Loucy (cell line): ENCODE data around the gene SHROOM4.
A peak's percentile ranks its signal among the peaks of the same experiment; 100 is the strongest.

Source experiments
- H2AFZ ChIP-seq: fragments of 200-600 bp; sonication (generic); 2 replicates; pipeline ENCODE4 v1.6.0; 2016; ENCODE audit warnings: antibody characterized with exemption, mild to moderate bottlenecking, low read length, moderate library complexity
- H3F3A ChIP-seq: fragments of 200-600 bp; 2 replicates; pipeline ENCODE4 v1.6.0; 2016; ENCODE audit warnings: antibody characterized with exemption, low read depth, mild to moderate bottlenecking
- H3K27me3 ChIP-seq: fragments of 200-600 bp; sonication (generic); 2 replicates; pipeline ENCODE4 v1.6.1; 2014; ENCODE audit warnings: low read length, mild to moderate bottlenecking; ENCODE audit not compliant: insufficient read depth, poor library complexity, severe bottlenecking
- H3K36me3 ChIP-seq: fragments of 200-600 bp; sonication (generic); 2 replicates; pipeline ENCODE4 v1.6.1; 2016; ENCODE audit warnings: low read length; ENCODE audit not compliant: insufficient read depth
- H3K4me1 ChIP-seq: fragments of 200-600 bp; sonication (generic); 2 replicates; pipeline ENCODE4 v1.5.1; 2014; ENCODE audit warnings: low read length, mild to moderate bottlenecking; ENCODE audit not compliant: insufficient read depth, poor library complexity, severe bottlenecking
- H3K4me2 ChIP-seq: fragments of 200-600 bp; sonication (generic); 2 replicates; pipeline ENCODE4 v1.6.0; 2014; ENCODE audit warnings: antibody characterized with exemption, low read length, low read depth, mild to moderate bottlenecking; ENCODE audit not compliant: poor library complexity, severe bottlenecking
- H3K4me3 ChIP-seq: fragments of 200-600 bp; sonication (generic); 2 replicates; pipeline ENCODE4 v1.5.1; 2014; ENCODE audit warnings: low read length, mild to moderate bottlenecking, mixed read lengths; ENCODE audit not compliant: poor library complexity, severe bottlenecking
- H3K79me2 ChIP-seq: fragments of 200-600 bp; sonication (generic); 2 replicates; pipeline ENCODE4 v1.6.1; 2014; ENCODE audit warnings: low read length; ENCODE audit not compliant: insufficient read depth
- H3K9ac ChIP-seq: fragments of 200-600 bp; sonication (generic); 2 replicates; pipeline ENCODE4 v1.6.0; 2014; ENCODE audit warnings: mild to moderate bottlenecking, low read depth, low read length, moderate library complexity; ENCODE audit not compliant: poor library complexity, severe bottlenecking
- H3K9me2 ChIP-seq: fragments of 200-600 bp; sonication (generic); replicated peaks from 2 replicates; pipeline ENCODE4 v1.6.1; 2016; ENCODE audit warnings: low read depth, low read length, mixed read lengths
- H3K9me3 ChIP-seq: fragments of 200-600 bp; sonication (generic); 2 replicates; pipeline ENCODE4 v1.6.1; 2014; ENCODE audit warnings: mild to moderate bottlenecking, antibody characterized with exemption, low read length, low read depth; ENCODE audit not compliant: insufficient read depth
- H4K20me1 ChIP-seq: fragments of 200-600 bp; sonication (generic); 2 replicates; pipeline ENCODE4 v1.6.0; 2014; ENCODE audit warnings: antibody characterized with exemption, low read length, mild to moderate bottlenecking; ENCODE audit not compliant: insufficient read depth, poor library complexity, severe bottlenecking
- CTCF ChIP-seq: fragments of 200-600 bp; sonication (generic); conservative IDR thresholded peaks from 2 replicates; pipeline ENCODE4 v1.5.1; 2014; ENCODE audit warnings: mild to moderate bottlenecking, antibody characterized with exemption, low read length
- EZH2phosphoT487 ChIP-seq: fragments of 200-600 bp; IDR thresholded peaks from 2 replicates; pipeline ENCODE4 v1.6.1; 2018; ENCODE audit warnings: antibody characterized with exemption, mild to moderate bottlenecking, moderate library complexity, borderline replicate concordance

SHROOM4 gene

GRCh38 chrX:50586407-50586806 lies 227.6 kb downstream of the SHROOM4 start:
- H3K9me3 ChIP-seq = no peaks in the 10 kb centered on the region
- H3K36me3 ChIP-seq = no peaks in the 10 kb centered on the region
- H4K20me1 ChIP-seq = no peaks in the 10 kb centered on the region
- H3K79me2 ChIP-seq = no peaks in the 10 kb centered on the region
- no peaks in the 10 kb centered on the region for H3K27me3 ChIP-seq
- H3K4me2 ChIP-seq = no peak overlapping the region
- H3K9ac ChIP-seq = no peak overlapping the region
- H3K9me2 ChIP-seq = no peaks in the 10 kb centered on the region
- no peaks in the 10 kb centered on the region for H3K4me1 ChIP-seq
- no peak overlapping the region for H3K4me3 ChIP-seq
- no peak overlapping the region for H2AFZ ChIP-seq
- no peaks in the 10 kb centered on the region for H3F3A ChIP-seq
- no peak for TF ChIP-seq CTCF
- no peak for TF ChIP-seq EZH2phosphoT487

- no peaks in the 10 kb centered on the region for H3K27me3 ChIP-seq
- no peaks in the 10 kb centered on the region for H3K9me2 ChIP-seq
Measured at GRCh38 chrX:50581405-50581804, 232.6 kb downstream of the SHROOM4 start.

GRCh38 chrX:50579955-50580354 lies 234.0 kb downstream of the SHROOM4 start:
- Histone ChIP-seq H3K9ac (no peak overlapping the region), H4K20me1 (no peaks in the 10 kb centered on the region), H3K27me3 (no peaks in the 10 kb centered on the region), H3K4me3 (no peak overlapping the region), H2AFZ (no peak overlapping the region), H3K9me2 (no peaks in the 10 kb centered on the region), H3K4me1 (no peaks in the 10 kb centered on the region), H3K9me3 (no peaks in the 10 kb centered on the region), H3K36me3 (no peaks in the 10 kb centered on the region), H3F3A (no peaks in the 10 kb centered on the region), H3K4me2 (no peak overlapping the region), H3K79me2 (no peaks in the 10 kb centered on the region)
- TF ChIP-seq EZH2phosphoT487 (no peak), CTCF (peak; percentile 57)

More at GRCh38 chrX:50581405-50581804, 232.6 kb downstream of the SHROOM4 start:
- no peak overlapping the region for H2AFZ ChIP-seq
- no peaks in the 10 kb centered on the region for H3F3A ChIP-seq
- no peaks in the 10 kb centered on the region for H3K4me1 ChIP-seq
- no peak overlapping the region for H3K4me3 ChIP-seq
- H3K79me2 ChIP-seq = no peaks in the 10 kb centered on the region
- H3K9ac ChIP-seq = no peak overlapping the region
- H3K9me3 ChIP-seq = no peaks in the 10 kb centered on the region
- H3K4me2 ChIP-seq = no peak overlapping the region
- no peaks in the 10 kb centered on the region for H4K20me1 ChIP-seq
- TF ChIP-seq EZH2phosphoT487 = no peak
- TF ChIP-seq CTCF = no peak
- H3K36me3 ChIP-seq = no peaks in the 10 kb centered on the region
